ENCODE measurements around the gene HMMR.

Gene HMMR

GRCh38 chr5:163508753-163509152, 48.3 kb downstream of the HMMR start:
- no peak for DNase-seq (ENCODE audit: low read depth in 1 of 2, low spot score in 1 of 2)
- no peak overlapping the region for H3K4me3 ChIP-seq (replicated peaks; ENCODE audit: insufficient read depth, low read length)
- TF ChIP-seq CTCF (IDR thresholded peaks at IDR 0.05; ENCODE audit: insufficient read depth, low read length): no peak
- no peak for TF ChIP-seq POLR2AphosphoS5 (IDR thresholded peaks at IDR 0.05; ENCODE audit: low read depth)
- no peak for TF ChIP-seq REST (IDR thresholded peaks at IDR 0.05; ENCODE audit: insufficient replicate concordance, low read depth)
- peak; percentile 91 for TF ChIP-seq SPI1 (IDR thresholded peaks at IDR 0.05; ENCODE audit: borderline replicate concordance, low read depth)
- no peaks in the 10 kb centered on the region for H3K27me3 ChIP-seq (ENCODE audit: insufficient read depth, poor library complexity, severe bottlenecking)
- H3K27ac ChIP-seq (replicated peaks): no peak overlapping the region

- Histone ChIP-seq H3K27me3 (ENCODE audit: insufficient read depth, poor library complexity, severe bottlenecking) (no peaks in the 10 kb centered on the region), H3K4me3 (replicated peaks; ENCODE audit: insufficient read depth, low read length) (no peak overlapping the region), H3K27ac (replicated peaks) (no peak overlapping the region)
- peak in 1 of 2 experiments; percentile 22 for DNase-seq (ENCODE audit: low read depth in 1 of 2, low spot score in 1 of 2)
- no peak for TF ChIP-seq GABPA (IDR thresholded peaks at IDR 0.05; ENCODE audit: low read depth)
- no peak for TF ChIP-seq CTCF (IDR thresholded peaks at IDR 0.05; ENCODE audit: insufficient read depth, low read length)
- no peak for TF ChIP-seq SPI1 (IDR thresholded peaks at IDR 0.05; ENCODE audit: borderline replicate concordance, low read depth)
- no peak for TF ChIP-seq POLR2AphosphoS5 (IDR thresholded peaks at IDR 0.05; ENCODE audit: low read depth)
- TF ChIP-seq REST (IDR thresholded peaks at IDR 0.05; ENCODE audit: insufficient replicate concordance, low read depth): no peak
Observed at GRCh38 chr5:163509291-163509951, 49.0 kb downstream of the HMMR start.

GRCh38 chr5:163512526-163512925, 52.1 kb downstream of the HMMR start:
- DNase-seq (ENCODE audit: low read depth in 1 of 2, low spot score in 1 of 2): no peak
- no peak overlapping the region for H3K4me3 ChIP-seq (replicated peaks; ENCODE audit: insufficient read depth, low read length)
- no peak for TF ChIP-seq REST (IDR thresholded peaks at IDR 0.05; ENCODE audit: insufficient replicate concordance, low read depth)
- no peak for TF ChIP-seq GABPA (IDR thresholded peaks at IDR 0.05; ENCODE audit: low read depth)
- TF ChIP-seq POLR2AphosphoS5 (IDR thresholded peaks at IDR 0.05; ENCODE audit: low read depth): no peak
- TF ChIP-seq CTCF (IDR thresholded peaks at IDR 0.05; ENCODE audit: insufficient read depth, low read length): no peak
- no peak for TF ChIP-seq SPI1 (IDR thresholded peaks at IDR 0.05; ENCODE audit: borderline replicate concordance, low read depth)
- H3K27me3 ChIP-seq (ENCODE audit: insufficient read depth, poor library complexity, severe bottlenecking): no peaks in the 10 kb centered on the region
- H3K27ac ChIP-seq (replicated peaks): no peak overlapping the region
